IPS DF 6.9 (cell line): ENCODE results near the gene NKG7.

Source experiments
- DNase-seq: peaks from one replicate; pipeline ENCODE4 v3.0.0-alpha.2; 2013; ENCODE audit warnings: low read depth, low spot score
- H3K27ac ChIP-seq: one replicate; pipeline ENCODE4 v1.5.1; 2013; ENCODE audit warnings: low read length, control low read depth
- H3K27me3 ChIP-seq: 2 replicates; pipeline ENCODE4 v1.6.1; 2013; ENCODE audit warnings: mild to moderate bottlenecking, low read length; ENCODE audit not compliant: control insufficient read depth, insufficient read depth
- H3K36me3 ChIP-seq: 2 replicates; pipeline ENCODE4 v1.6.1; 2013; ENCODE audit warnings: low read length; ENCODE audit not compliant: control insufficient read depth, insufficient read depth
- H3K4me1 ChIP-seq: 2 replicates; pipeline ENCODE4 v1.6.1; 2013; ENCODE audit warnings: low read length; ENCODE audit not compliant: control insufficient read depth, insufficient read depth
- H3K4me3 ChIP-seq: 2 replicates; pipeline ENCODE4 v1.5.1; 2013; ENCODE audit warnings: mild to moderate bottlenecking, low read length
- H3K9me3 ChIP-seq: 2 replicates; pipeline ENCODE4 v1.6.1; 2013; ENCODE audit warnings: low read length, inconsistent platforms; ENCODE audit not compliant: control insufficient read depth, insufficient read depth
- WGBS: extraction: QIAGEN DNeasy Blood & Tissue Kit; methylation state at CpG from one replicate; pipeline ENCODE4 v1.1.7; 2013; ENCODE audit warnings: mixed read lengths, missing lambda C conversion rate; ENCODE audit not compliant: insufficient read length, insufficient coverage; 5-methylcytosine and 5-hydroxymethylcytosine counted together

NKG7 gene

GRCh38 chr19:51370230-51370629 is 2.2 kb downstream of the NKG7 start:
- no peaks in the 10 kb centered on the region for H3K9me3 ChIP-seq
- no peak overlapping the region for H3K27ac ChIP-seq
- no peaks in the 10 kb centered on the region for H3K36me3 ChIP-seq
- H3K4me1 ChIP-seq = peaks cover 6% of the 10 kb centered on the region
- WGBS = no CpG with 5 or more reads among the region's 4 CpGs
- H3K4me3 ChIP-seq = no peak overlapping the region
- DNase-seq = no peak
- no peaks in the 10 kb centered on the region for H3K27me3 ChIP-seq

DNA sequence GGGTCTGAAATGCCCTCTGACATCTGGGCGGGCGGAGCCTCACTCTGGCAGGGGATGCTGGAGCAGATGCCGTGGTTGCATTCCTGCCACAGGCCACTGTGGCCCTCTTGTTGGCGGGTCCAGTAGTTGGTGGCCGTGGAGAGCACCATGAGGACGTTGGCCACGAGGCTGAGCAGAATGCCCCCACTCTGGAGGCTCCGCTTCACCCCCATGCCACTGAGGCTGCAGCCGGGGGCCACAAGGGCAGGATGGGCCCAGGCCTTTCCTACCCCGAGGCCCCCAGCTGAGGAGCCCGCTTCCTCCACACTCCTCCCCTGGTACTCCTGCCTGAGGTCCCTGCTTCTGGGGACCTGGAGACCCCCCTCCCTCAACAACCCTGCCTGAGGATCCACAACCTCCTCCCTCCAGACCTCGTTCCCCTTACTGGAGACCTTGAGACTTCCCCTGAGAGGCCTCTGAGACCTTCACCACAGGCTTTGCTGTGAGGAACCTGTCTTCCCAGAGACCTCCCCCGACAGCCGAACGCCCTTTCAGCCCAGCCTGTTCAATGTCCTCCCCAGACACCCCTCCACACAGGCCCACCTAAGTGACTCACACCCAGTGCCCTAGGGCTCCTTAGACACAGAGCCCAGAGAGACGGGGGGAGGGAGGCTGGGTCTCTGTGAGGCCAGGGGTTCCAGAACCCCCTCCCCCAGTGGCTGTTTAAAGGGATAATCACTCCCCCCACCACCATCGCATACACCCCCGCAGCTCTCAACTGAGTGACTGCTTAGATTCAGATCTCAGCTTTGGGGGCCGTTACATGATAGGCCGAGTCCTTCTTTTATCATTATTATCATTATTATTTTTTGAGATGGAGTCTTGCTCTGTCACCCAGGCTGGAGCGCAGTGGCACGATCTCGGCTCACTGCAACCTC is 3.8 kb downstream of the NKG7 start, which contains the start of gene CLDND2:
TSS of gene CLDND2 (minus strand) at position 638 of the 917 bp plus-strand sequence. CDS start at position 212, 426 bp downstream.
- DNase-seq = no peak

DNA sequence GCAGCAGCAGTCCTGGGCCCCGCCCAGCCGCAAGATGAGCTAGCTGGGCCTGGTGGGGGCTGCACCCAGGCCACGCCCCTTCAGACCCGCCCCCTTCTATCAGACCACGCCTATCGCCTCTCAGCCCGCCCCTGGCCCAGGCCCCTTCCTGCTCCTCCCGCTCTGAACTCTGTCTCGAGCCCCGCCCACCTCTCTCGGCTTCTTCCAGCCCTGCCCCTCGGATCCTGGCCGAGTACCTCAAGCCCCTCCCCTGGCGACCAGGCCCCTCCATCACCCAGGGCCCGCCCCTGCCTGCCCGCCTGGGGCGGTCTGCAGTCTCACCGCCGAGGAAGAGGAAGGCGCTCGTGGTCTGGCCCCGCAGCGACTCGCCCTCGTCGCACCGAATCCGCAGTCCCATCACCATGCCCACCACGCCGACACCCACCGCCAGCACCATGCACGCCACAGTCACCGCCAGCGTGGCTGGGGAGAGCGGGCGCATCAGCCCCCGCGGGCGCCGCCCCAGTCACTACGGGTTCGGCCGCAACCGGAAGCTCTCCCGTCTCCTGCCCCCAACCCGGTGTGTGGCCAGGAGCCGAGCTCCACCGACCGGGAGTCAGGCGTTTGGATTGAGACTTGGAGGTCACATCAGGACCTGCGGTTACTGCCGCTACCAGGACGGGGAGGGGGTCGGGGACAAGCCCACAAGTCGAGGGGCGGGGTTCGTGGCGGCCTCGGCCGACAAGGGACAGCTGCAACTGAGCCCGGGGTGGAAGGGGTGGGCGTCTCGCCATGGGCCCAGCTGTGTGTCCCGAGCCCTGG is 4.7 kb downstream of the NKG7 start:
- Histone ChIP-seq H3K9me3 (no peaks in the 10 kb centered on the region), H3K27me3 (no peaks in the 10 kb centered on the region), H3K4me3 (peak overlapping the region; percentile 72; the same call in 1 of the 2 replicates), H3K27ac (no peak overlapping the region), H3K4me1 (peaks cover 6% of the 10 kb centered on the region), H3K36me3 (no peaks in the 10 kb centered on the region)
- DNase-seq = no peak
- no CpG with 5 or more reads among the region's 64 CpGs for WGBS

More for the DNA sequence above, 3.8 kb downstream of the NKG7 start, which contains the start of gene CLDND2:
- Histone ChIP-seq H3K27ac (no peak within 1 kb of the TSS), H3K36me3 (no peaks in the 10 kb centered on the region), H3K27me3 (no peaks in the 10 kb centered on the region), H3K9me3 (no peaks in the 10 kb centered on the region), H3K4me3 (peak within 1 kb of the TSS; percentile 55; the same call in 1 of the 2 replicates), H3K4me1 (peaks cover 6% of the 10 kb centered on the region)
- WGBS = no CpG with 5 or more reads among the region's 23 CpGs

DNA sequence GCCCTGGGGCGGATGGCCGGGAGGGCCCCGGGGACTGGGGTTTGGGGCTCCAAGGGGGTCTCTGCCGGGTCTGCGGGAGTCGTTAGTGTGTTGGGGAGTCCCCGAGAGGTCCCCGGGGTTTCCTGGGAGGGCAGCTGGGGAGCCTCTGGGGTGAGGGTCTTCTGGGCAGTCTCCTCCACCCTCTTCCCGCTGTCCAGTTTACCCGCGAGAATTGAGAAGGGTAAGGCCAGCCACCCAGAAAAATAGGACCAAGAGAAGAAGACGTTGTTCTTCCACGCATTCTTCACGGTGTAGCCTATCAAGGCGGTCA is 5.2 kb downstream of the NKG7 start:
- Histone ChIP-seq H3K9me3 (no peaks in the 10 kb centered on the region), H3K27me3 (no peaks in the 10 kb centered on the region), H3K27ac (no peak overlapping the region), H3K36me3 (no peaks in the 10 kb centered on the region), H3K4me1 (peaks cover 6% of the 10 kb centered on the region), H3K4me3 (peak overlapping the region; percentile 72)
- no CpG with 5 or more reads among the region's 15 CpGs for WGBS
- DNase-seq = no peak

DNA sequence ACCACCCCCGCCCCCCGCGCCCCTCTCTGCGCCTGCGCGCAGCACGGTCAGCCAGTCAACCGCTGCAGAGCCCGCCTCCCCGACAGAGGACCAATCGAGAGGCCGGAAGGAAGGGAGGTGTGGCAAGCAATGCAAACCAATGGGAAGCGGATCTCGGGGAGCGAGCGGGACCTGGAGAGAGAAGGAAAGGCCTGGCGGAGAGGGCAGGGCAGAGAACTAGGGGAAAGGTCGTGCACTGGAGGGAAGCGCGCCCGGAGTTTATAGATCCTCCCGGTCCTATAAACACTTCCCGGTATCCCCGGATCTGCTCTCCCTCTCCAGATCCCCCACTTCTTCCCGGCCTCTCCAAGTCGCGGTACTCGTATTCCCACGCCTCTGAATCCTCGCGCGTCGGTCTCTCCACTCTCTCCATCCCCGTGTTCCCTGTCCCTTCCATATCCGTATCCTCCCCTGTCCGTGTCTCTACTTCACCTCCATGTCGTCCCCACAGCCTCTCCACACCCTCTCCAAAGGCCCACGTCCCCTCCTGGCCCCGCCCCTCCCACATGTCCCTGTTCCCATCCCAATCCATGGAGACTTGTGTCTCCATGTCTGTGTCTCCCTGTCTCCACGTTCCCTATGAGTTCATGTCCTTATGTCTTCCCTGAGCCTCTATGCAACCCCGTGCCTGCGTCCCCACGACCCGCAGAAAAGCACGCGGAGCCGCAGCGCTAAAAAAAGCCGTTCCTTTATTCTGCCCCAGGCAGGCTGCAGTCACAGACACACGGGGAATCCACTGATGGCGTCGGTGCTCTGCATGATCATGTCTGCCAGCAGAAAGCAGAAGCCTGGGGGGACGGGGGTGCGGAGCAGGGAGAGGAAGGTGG is 5.8 kb downstream of the NKG7 start:
- peak; percentile 94 for DNase-seq
- Histone ChIP-seq H3K9me3 (no peaks in the 10 kb centered on the region), H3K27ac (no peak overlapping the region), H3K36me3 (no peaks in the 10 kb centered on the region), H3K4me3 (peak overlapping the region; percentile 72), H3K27me3 (no peaks in the 10 kb centered on the region), H3K4me1 (peaks cover 6% of the 10 kb centered on the region)
- WGBS = no CpG with 5 or more reads among the region's 54 CpGs

DNA sequence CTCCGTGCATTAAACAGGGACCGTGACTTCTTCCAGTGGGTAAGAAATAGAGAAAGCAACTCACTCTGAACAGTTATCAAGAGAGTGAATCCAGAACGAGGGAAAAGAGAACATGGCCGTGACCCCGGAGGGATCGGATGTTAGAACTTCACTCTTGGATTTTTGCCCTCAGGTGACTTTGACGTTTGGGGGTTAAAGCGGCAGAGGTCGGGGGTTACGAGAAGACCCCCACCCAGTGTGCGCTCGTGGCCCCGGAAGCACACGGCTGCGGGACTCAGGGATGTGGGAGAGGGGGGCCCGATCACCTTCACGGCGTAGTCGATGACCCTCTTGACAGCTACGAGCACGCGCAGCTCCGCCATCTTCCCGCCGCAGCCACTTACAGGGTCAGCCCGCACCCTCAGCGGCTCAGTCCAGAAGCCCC is 6.5 kb downstream of the NKG7 start, which contains the start of gene ETFB:
TSS of gene ETFB (minus strand) at position 424 of the 424 bp plus-strand sequence. CDS start at position 362, 62 bp downstream.
- Histone ChIP-seq H3K27me3 (no peaks in the 10 kb centered on the region), H3K4me3 (peak within 1 kb of the TSS; percentile 72), H3K4me1 (peaks cover 6% of the 10 kb centered on the region), H3K9me3 (no peaks in the 10 kb centered on the region), H3K36me3 (no peaks in the 10 kb centered on the region), H3K27ac (no peak within 1 kb of the TSS)
- no CpG with 5 or more reads among the region's 27 CpGs for WGBS
- DNase-seq = no peak

DNA sequence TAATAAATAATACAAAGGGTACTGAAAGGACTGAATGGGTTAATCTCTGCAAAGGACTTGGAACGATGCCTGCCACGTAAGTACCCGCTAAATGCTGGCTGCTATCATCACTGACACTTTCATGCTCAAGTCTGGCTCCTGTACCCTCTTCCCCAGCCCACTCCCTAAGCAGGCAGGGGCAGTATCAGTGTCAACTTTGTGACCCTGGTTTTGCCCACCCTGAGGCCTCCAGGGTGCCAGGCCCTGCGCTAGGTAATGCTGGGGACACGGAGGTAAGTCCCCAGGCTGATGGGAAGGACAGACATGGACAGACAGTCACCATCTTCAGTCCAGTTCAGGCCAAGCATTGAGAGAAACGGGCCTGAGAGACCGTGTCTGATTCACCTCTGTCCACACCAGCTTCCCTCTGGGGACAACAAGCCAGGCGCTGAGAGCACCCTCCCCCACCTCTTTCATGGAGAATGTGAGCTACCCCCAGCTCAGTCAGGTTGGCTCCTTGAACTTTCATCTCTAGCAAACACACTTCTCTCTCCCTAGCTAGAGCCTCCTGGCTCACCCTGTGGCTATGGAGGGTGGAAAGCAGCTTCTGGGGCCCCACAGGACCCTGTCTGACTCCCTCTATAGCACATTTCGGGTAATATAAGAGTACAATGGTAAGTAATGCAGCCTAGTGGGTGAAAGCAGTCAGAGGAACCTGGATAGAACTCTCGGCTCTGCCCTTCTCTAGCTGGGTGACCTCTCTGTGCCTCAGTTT is 7.1 kb downstream of the NKG7 start:
- H3K9me3 ChIP-seq = no peaks in the 10 kb centered on the region
- H3K4me3 ChIP-seq = peak overlapping the region; percentile 67; the same call in 1 of the 2 replicates
- H3K36me3 ChIP-seq = no peaks in the 10 kb centered on the region
- no peak overlapping the region for H3K27ac ChIP-seq
- peaks cover 6% of the 10 kb centered on the region for H3K4me1 ChIP-seq
- no peaks in the 10 kb centered on the region for H3K27me3 ChIP-seq
- no peak for DNase-seq
- WGBS = no CpG with 5 or more reads among the region's 10 CpGs

- no peak overlapping the region for H3K4me3 ChIP-seq
- no CpG with 5 or more reads among the region's 15 CpGs for WGBS
- no peaks in the 10 kb centered on the region for H3K36me3 ChIP-seq
- DNase-seq = no peak
- H3K27me3 ChIP-seq = no peaks in the 10 kb centered on the region
- H3K27ac ChIP-seq = no peak overlapping the region
- peaks cover 6% of the 10 kb centered on the region for H3K4me1 ChIP-seq
- no peaks in the 10 kb centered on the region for H3K9me3 ChIP-seq
These were observed 8.0 kb downstream of the NKG7 start for GRCh38 chr19:51364200-51365106.

GRCh38 chr19:51361239-51361638 is 11.2 kb downstream of the NKG7 start:
- Histone ChIP-seq H3K4me3 (no peak overlapping the region), H3K4me1 (no peaks in the 10 kb centered on the region), H3K27me3 (no peaks in the 10 kb centered on the region), H3K9me3 (no peaks in the 10 kb centered on the region), H3K36me3 (no peaks in the 10 kb centered on the region), H3K27ac (no peak overlapping the region)
- no peak for DNase-seq
- no CpG with 5 or more reads among the region's 13 CpGs for WGBS
